ENCODE measurements around the gene C2orf49.

- TF ChIP-seq GATA3 (IDR thresholded peaks at IDR 0.05; ENCODE audit: low read depth, low read length) (no peak), GATA2 (IDR thresholded peaks at IDR 0.05; ENCODE audit: low read depth, low read length) (no peak)
Measured at GRCh38 chr2:105380432-105381100, 43.2 kb downstream of the C2orf49 start.

All from SH-SY5Y (cell line).